ENCODE results near the gene GAD1. TPM values are rescaled to one million over a fixed set of nuclear protein-coding genes. Genes with fewer than 3 reads are reported as not detected.

The GAD1 gene
- polyA plus RNA-seq, 1 donor from 2014 or later = 56.3 TPM

DNA sequence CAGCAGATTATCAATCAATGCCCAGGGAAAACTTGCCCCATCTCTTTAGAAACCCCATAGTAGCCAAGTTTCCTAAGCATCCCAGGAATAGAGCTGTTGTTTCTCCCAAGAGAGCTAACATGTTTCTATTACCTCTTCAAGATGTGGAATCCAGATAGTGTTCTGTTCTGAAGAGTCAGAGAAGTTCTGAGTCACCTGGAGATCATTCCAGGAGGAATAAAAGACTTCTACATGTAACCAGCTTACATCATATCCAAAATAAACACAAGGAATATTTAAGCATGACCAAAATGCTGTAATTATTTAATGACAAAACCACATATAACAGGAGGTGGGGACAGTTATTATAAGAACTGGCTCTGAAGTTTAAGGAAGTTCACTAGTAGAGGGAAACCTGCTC is 61.4 kb downstream of the GAD1 start:
- no peaks in the 10 kb centered on the region for H3K9me2 ChIP-seq (ENCODE audit: insufficient read depth, low read length)
- no peaks in the 10 kb centered on the region for H3K27me3 ChIP-seq (ENCODE audit: insufficient read depth, low read depth, low read length)
- H3K36me3 ChIP-seq (ENCODE audit: insufficient read depth, low read length) = no peaks in the 10 kb centered on the region
- no peak overlapping the region for H2AFZ ChIP-seq (ENCODE audit: low read depth, low read length)
- H3K27ac ChIP-seq (ENCODE audit: low read length) = no peak overlapping the region
- no peaks in the 10 kb centered on the region for H3F3A ChIP-seq (ENCODE audit: insufficient read depth, low read length, poor library complexity, severe bottlenecking)
- no peak overlapping the region for H3K9ac ChIP-seq (ENCODE audit: low read length)
- TF ChIP-seq, protein P1, sequence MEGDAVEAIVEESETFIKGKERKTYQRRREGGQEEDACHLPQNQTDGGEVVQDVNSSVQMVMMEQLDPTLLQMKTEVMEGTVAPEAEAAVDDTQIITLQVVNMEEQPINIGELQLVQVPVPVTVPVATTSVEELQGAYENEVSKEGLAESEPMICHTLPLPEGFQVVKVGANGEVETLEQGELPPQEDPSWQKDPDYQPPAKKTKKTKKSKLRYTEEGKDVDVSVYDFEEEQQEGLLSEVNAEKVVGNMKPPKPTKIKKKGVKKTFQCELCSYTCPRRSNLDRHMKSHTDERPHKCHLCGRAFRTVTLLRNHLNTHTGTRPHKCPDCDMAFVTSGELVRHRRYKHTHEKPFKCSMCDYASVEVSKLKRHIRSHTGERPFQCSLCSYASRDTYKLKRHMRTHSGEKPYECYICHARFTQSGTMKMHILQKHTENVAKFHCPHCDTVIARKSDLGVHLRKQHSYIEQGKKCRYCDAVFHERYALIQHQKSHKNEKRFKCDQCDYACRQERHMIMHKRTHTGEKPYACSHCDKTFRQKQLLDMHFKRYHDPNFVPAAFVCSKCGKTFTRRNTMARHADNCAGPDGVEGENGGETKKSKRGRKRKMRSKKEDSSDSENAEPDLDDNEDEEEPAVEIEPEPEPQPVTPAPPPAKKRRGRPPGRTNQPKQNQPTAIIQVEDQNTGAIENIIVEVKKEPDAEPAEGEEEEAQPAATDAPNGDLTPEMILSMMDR (IDR thresholded peaks at IDR 0.05; ENCODE audit: poor library complexity, severe bottlenecking) = no peak
- no peak overlapping the region for H3K4me3 ChIP-seq (ENCODE audit: low read length)
- H3K9me3 ChIP-seq (ENCODE audit: low read length) = no peaks in the 10 kb centered on the region
- no peaks in the 10 kb centered on the region for H3K79me2 ChIP-seq (replicated peaks; ENCODE audit: insufficient read depth, low read length)
- no peaks in the 10 kb centered on the region for H4K20me1 ChIP-seq (ENCODE audit: insufficient read depth)
- H3K4me2 ChIP-seq (ENCODE audit: low read length) = no peak overlapping the region

DNA sequence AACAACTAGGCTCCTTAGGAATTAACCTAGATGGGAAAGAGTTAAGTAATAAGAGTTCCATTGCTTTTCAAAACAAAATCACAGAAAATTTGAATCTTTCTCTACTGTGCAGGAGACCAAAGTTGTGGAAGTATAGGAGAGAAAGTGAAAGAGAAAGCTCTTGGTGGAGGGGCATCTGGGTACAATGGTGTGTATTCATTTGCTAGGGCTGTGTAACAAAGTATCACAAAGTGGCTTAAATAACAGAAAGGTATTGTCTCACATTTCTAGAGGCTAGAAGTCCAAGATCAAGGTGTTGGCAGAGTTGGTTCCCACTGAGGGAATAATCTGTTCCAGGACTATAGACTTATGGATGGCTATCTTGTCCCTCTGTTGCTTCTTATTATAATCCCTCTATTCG is 61.8 kb downstream of the GAD1 start:
- H3K27ac ChIP-seq (ENCODE audit: low read length) = no peak overlapping the region
- H3K36me3 ChIP-seq (ENCODE audit: insufficient read depth, low read length) = no peaks in the 10 kb centered on the region
- no peaks in the 10 kb centered on the region for H3F3A ChIP-seq (ENCODE audit: insufficient read depth, low read length, poor library complexity, severe bottlenecking)
- H4K20me1 ChIP-seq (ENCODE audit: insufficient read depth) = no peaks in the 10 kb centered on the region
- no peak overlapping the region for H3K9ac ChIP-seq (ENCODE audit: low read length)
- no peak overlapping the region for H2AFZ ChIP-seq (ENCODE audit: low read depth, low read length)
- no peaks in the 10 kb centered on the region for H3K9me3 ChIP-seq (ENCODE audit: low read length)
- no peaks in the 10 kb centered on the region for H3K79me2 ChIP-seq (replicated peaks; ENCODE audit: insufficient read depth, low read length)
- no peaks in the 10 kb centered on the region for H3K27me3 ChIP-seq (ENCODE audit: insufficient read depth, low read depth, low read length)
- no peaks in the 10 kb centered on the region for H3K9me2 ChIP-seq (ENCODE audit: insufficient read depth, low read length)
- no peak overlapping the region for H3K4me3 ChIP-seq (ENCODE audit: low read length)
- TF ChIP-seq, protein P2, sequence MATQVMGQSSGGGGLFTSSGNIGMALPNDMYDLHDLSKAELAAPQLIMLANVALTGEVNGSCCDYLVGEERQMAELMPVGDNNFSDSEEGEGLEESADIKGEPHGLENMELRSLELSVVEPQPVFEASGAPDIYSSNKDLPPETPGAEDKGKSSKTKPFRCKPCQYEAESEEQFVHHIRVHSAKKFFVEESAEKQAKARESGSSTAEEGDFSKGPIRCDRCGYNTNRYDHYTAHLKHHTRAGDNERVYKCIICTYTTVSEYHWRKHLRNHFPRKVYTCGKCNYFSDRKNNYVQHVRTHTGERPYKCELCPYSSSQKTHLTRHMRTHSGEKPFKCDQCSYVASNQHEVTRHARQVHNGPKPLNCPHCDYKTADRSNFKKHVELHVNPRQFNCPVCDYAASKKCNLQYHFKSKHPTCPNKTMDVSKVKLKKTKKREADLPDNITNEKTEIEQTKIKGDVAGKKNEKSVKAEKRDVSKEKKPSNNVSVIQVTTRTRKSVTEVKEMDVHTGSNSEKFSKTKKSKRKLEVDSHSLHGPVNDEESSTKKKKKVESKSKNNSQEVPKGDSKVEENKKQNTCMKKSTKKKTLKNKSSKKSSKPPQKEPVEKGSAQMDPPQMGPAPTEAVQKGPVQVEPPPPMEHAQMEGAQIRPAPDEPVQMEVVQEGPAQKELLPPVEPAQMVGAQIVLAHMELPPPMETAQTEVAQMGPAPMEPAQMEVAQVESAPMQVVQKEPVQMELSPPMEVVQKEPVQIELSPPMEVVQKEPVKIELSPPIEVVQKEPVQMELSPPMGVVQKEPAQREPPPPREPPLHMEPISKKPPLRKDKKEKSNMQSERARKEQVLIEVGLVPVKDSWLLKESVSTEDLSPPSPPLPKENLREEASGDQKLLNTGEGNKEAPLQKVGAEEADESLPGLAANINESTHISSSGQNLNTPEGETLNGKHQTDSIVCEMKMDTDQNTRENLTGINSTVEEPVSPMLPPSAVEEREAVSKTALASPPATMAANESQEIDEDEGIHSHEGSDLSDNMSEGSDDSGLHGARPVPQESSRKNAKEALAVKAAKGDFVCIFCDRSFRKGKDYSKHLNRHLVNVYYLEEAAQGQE (IDR thresholded peaks at IDR 0.05; ENCODE audit: borderline replicate concordance) = no peak
- TF ChIP-seq EP300 (conservative IDR thresholded peaks at IDR 0.05; ENCODE audit: poor library complexity, severe bottlenecking) = no peak
- no peak for TF ChIP-seq MXI1 (conservative IDR thresholded peaks at IDR 0.05; ENCODE audit: poor library complexity, severe bottlenecking)
- H3K4me2 ChIP-seq (ENCODE audit: low read length) = no peak overlapping the region

DNA sequence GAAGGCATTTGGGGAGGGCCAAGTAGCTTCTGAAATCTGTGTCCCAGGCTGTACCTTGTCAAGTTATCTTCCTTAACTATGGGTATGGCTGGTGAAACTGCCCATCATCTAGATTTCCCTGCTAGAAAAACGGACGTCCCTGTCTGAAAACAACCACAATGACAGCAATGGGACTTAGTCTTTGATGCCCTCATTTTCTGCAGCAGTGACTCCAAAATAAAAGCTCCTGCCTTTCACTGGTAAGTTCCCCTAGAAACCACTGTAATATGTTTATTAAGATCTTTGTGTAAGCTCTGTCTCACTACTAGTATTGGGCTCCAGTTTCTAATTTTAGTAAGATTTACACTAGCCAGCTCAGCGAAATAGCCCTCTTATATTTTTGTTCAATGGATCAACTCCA is 65.2 kb downstream of the GAD1 start:
- Histone ChIP-seq H3K9me3 (ENCODE audit: low read length) (no peaks in the 10 kb centered on the region), H3K9me2 (ENCODE audit: insufficient read depth, low read length) (no peaks in the 10 kb centered on the region), H3K79me2 (replicated peaks; ENCODE audit: insufficient read depth, low read length) (no peaks in the 10 kb centered on the region), H3K27ac (ENCODE audit: low read length) (no peak overlapping the region), H3K4me3 (ENCODE audit: low read length) (no peak overlapping the region), H3K4me2 (ENCODE audit: low read length) (no peak overlapping the region), H3K9ac (ENCODE audit: low read length) (no peak overlapping the region), H3K27me3 (ENCODE audit: insufficient read depth, low read depth, low read length) (no peaks in the 10 kb centered on the region), H3F3A (ENCODE audit: insufficient read depth, low read length, poor library complexity, severe bottlenecking) (no peaks in the 10 kb centered on the region), H3K36me3 (ENCODE audit: insufficient read depth, low read length) (no peaks in the 10 kb centered on the region), H4K20me1 (ENCODE audit: insufficient read depth) (no peaks in the 10 kb centered on the region), H2AFZ (ENCODE audit: low read depth, low read length) (no peak overlapping the region)
- TF ChIP-seq EZH2 (IDR thresholded peaks at IDR 0.05; ENCODE audit: borderline replicate concordance, insufficient read depth, low read length, poor library complexity, severe bottlenecking) = no peak
- no peak for TF ChIP-seq EP300 (conservative IDR thresholded peaks at IDR 0.05; ENCODE audit: poor library complexity, severe bottlenecking)
- no peak for TF ChIP-seq SMC3 (conservative IDR thresholded peaks at IDR 0.05; ENCODE audit: poor library complexity)
- TF ChIP-seq MXI1 (conservative IDR thresholded peaks at IDR 0.05; ENCODE audit: poor library complexity, severe bottlenecking) = no peak
- no peak for TF ChIP-seq RAD21 (conservative IDR thresholded peaks at IDR 0.05)
- TF ChIP-seq POLR2AphosphoS5 (IDR thresholded peaks at IDR 0.05) = no peak
- TF ChIP-seq, protein P1 (IDR thresholded peaks at IDR 0.05; ENCODE audit: poor library complexity, severe bottlenecking) = no peak
